ENCODE results near the gene TRMT2B.

TRMT2B gene

GRCh38 chrX:100979881-100980607, 71.9 kb downstream of the TRMT2B start:
- H3K9ac ChIP-seq (ENCODE audit: insufficient read length, low read depth): no peak overlapping the region
- H3K9me3 ChIP-seq (ENCODE audit: insufficient read depth, low read length): no peaks in the 10 kb centered on the region
- no peaks in the 10 kb centered on the region for H3K36me3 ChIP-seq (ENCODE audit: insufficient read depth, insufficient read length, low read length)
- no peak overlapping the region for H3K4me3 ChIP-seq (ENCODE audit: insufficient read length, low read depth)
- H3K27me3 ChIP-seq (ENCODE audit: insufficient read depth, insufficient read length): no peaks in the 10 kb centered on the region
- no peak for DNase-seq (ENCODE audit: low read depth, low spot score)
- H3K4me1 ChIP-seq (ENCODE audit: insufficient read depth, insufficient read length): no peaks in the 10 kb centered on the region
- no peak for TF ChIP-seq SUZ12 (IDR thresholded peaks at IDR 0.05; ENCODE audit: extremely low read depth, insufficient read depth, insufficient read length)
- TF ChIP-seq ZNF274 (IDR thresholded peaks at IDR 0.05; ENCODE audit: low read depth, low read length): no peak

GRCh38 chrX:100976211-100976610, 75.7 kb downstream of the TRMT2B start:
- H3K27me3 ChIP-seq (ENCODE audit: insufficient read depth, insufficient read length): no peaks in the 10 kb centered on the region
- no peaks in the 10 kb centered on the region for H3K4me1 ChIP-seq (ENCODE audit: insufficient read depth, insufficient read length)
- no peak overlapping the region for H3K9ac ChIP-seq (ENCODE audit: insufficient read length, low read depth)
- no peaks in the 10 kb centered on the region for H3K36me3 ChIP-seq (ENCODE audit: insufficient read depth, insufficient read length, low read length)
- peaks cover 9% of the 10 kb centered on the region; the same call in 1 of the 2 replicates for H3K9me3 ChIP-seq (ENCODE audit: insufficient read depth, low read length)
- TF ChIP-seq YY1 (IDR thresholded peaks at IDR 0.05; ENCODE audit: insufficient read depth, insufficient read length): no peak
- TF ChIP-seq SUZ12 (IDR thresholded peaks at IDR 0.05; ENCODE audit: extremely low read depth, insufficient read depth, insufficient read length): no peak
- no peak for TF ChIP-seq ZNF274 (IDR thresholded peaks at IDR 0.05; ENCODE audit: low read depth, low read length)
- no peak for DNase-seq (ENCODE audit: low read depth, low spot score)
- H3K4me3 ChIP-seq (ENCODE audit: insufficient read length, low read depth): no peak overlapping the region

GRCh38 chrX:100975212-100975611, 76.7 kb downstream of the TRMT2B start:
- Histone ChIP-seq H3K27me3 (ENCODE audit: insufficient read depth, insufficient read length) (no peaks in the 10 kb centered on the region), H3K9ac (ENCODE audit: insufficient read length, low read depth) (no peak overlapping the region), H3K4me3 (ENCODE audit: insufficient read length, low read depth) (no peak overlapping the region), H3K36me3 (ENCODE audit: insufficient read depth, insufficient read length, low read length) (no peaks in the 10 kb centered on the region), H3K9me3 (ENCODE audit: insufficient read depth, low read length) (peaks cover 9% of the 10 kb centered on the region; the same call in 1 of the 2 replicates), H3K4me1 (ENCODE audit: insufficient read depth, insufficient read length) (no peaks in the 10 kb centered on the region)
- no peak for DNase-seq (ENCODE audit: low read depth, low spot score)
- TF ChIP-seq YY1 (IDR thresholded peaks at IDR 0.05; ENCODE audit: insufficient read depth, insufficient read length): no peak
- no peak for TF ChIP-seq ZNF274 (IDR thresholded peaks at IDR 0.05; ENCODE audit: low read depth, low read length)
- no peak for TF ChIP-seq SUZ12 (IDR thresholded peaks at IDR 0.05; ENCODE audit: extremely low read depth, insufficient read depth, insufficient read length)

GRCh38 chrX:100973411-100973810, 78.5 kb downstream of the TRMT2B start:
- H3K4me3 ChIP-seq (ENCODE audit: insufficient read length, low read depth): no peak overlapping the region
- H3K9me3 ChIP-seq (ENCODE audit: insufficient read depth, low read length): peaks cover 9% of the 10 kb centered on the region; the same call in 1 of the 2 replicates
- TF ChIP-seq ZNF274 (IDR thresholded peaks at IDR 0.05; ENCODE audit: low read depth, low read length): no peak
- no peak for TF ChIP-seq SUZ12 (IDR thresholded peaks at IDR 0.05; ENCODE audit: extremely low read depth, insufficient read depth, insufficient read length)
- TF ChIP-seq YY1 (IDR thresholded peaks at IDR 0.05; ENCODE audit: insufficient read depth, insufficient read length): no peak
- H3K36me3 ChIP-seq (ENCODE audit: insufficient read depth, insufficient read length, low read length): no peaks in the 10 kb centered on the region
- H3K27me3 ChIP-seq (ENCODE audit: insufficient read depth, insufficient read length): no peaks in the 10 kb centered on the region
- DNase-seq (ENCODE audit: low read depth, low spot score): no peak
- H3K4me1 ChIP-seq (ENCODE audit: insufficient read depth, insufficient read length): no peaks in the 10 kb centered on the region
- H3K9ac ChIP-seq (ENCODE audit: insufficient read length, low read depth): no peak overlapping the region

GRCh38 chrX:100969936-100970335, 82.0 kb downstream of the TRMT2B start:
- Histone ChIP-seq H3K27me3 (ENCODE audit: insufficient read depth, insufficient read length) (no peaks in the 10 kb centered on the region), H3K4me1 (ENCODE audit: insufficient read depth, insufficient read length) (no peaks in the 10 kb centered on the region), H3K36me3 (ENCODE audit: insufficient read depth, insufficient read length, low read length) (no peaks in the 10 kb centered on the region), H3K9ac (ENCODE audit: insufficient read length, low read depth) (no peak overlapping the region), H3K9me3 (ENCODE audit: insufficient read depth, low read length) (peaks cover 9% of the 10 kb centered on the region; the same call in 1 of the 2 replicates), H3K4me3 (ENCODE audit: insufficient read length, low read depth) (no peak overlapping the region)
- DNase-seq (ENCODE audit: low read depth, low spot score): no peak
- TF ChIP-seq SUZ12 (IDR thresholded peaks at IDR 0.05; ENCODE audit: extremely low read depth, insufficient read depth, insufficient read length): no peak
- no peak for TF ChIP-seq YY1 (IDR thresholded peaks at IDR 0.05; ENCODE audit: insufficient read depth, insufficient read length)
- TF ChIP-seq ZNF274 (IDR thresholded peaks at IDR 0.05; ENCODE audit: low read depth, low read length): no peak

GRCh38 chrX:100969408-100969807, 82.5 kb downstream of the TRMT2B start, which contains the start of gene ARL13A:
TSS of gene ARL13A (plus strand) at chrX:100969708. CDS start at chrX:100973690, 3,982 bp downstream.
- H3K36me3 ChIP-seq (ENCODE audit: insufficient read depth, insufficient read length, low read length): no peaks in the 10 kb centered on the region
- no peak for DNase-seq (ENCODE audit: low read depth, low spot score)
- TF ChIP-seq YY1 (IDR thresholded peaks at IDR 0.05; ENCODE audit: insufficient read depth, insufficient read length) (no peak), ZNF274 (IDR thresholded peaks at IDR 0.05; ENCODE audit: low read depth, low read length) (no peak), SUZ12 (IDR thresholded peaks at IDR 0.05; ENCODE audit: extremely low read depth, insufficient read depth, insufficient read length) (no peak)
- no peaks in the 10 kb centered on the region for H3K4me1 ChIP-seq (ENCODE audit: insufficient read depth, insufficient read length)
- no peak within 1 kb of the TSS for H3K9ac ChIP-seq (ENCODE audit: insufficient read length, low read depth)
- H3K9me3 ChIP-seq (ENCODE audit: insufficient read depth, low read length): peaks cover 9% of the 10 kb centered on the region; the same call in 1 of the 2 replicates
- no peak within 1 kb of the TSS for H3K4me3 ChIP-seq (ENCODE audit: insufficient read length, low read depth)
- no peaks in the 10 kb centered on the region for H3K27me3 ChIP-seq (ENCODE audit: insufficient read depth, insufficient read length)

- Histone ChIP-seq H3K4me1 (ENCODE audit: insufficient read depth, insufficient read length) (no peaks in the 10 kb centered on the region), H3K36me3 (ENCODE audit: insufficient read depth, insufficient read length, low read length) (no peaks in the 10 kb centered on the region), H3K27me3 (ENCODE audit: insufficient read depth, insufficient read length) (no peaks in the 10 kb centered on the region), H3K4me3 (ENCODE audit: insufficient read length, low read depth) (no peak overlapping the region), H3K9ac (ENCODE audit: insufficient read length, low read depth) (no peak overlapping the region), H3K9me3 (ENCODE audit: insufficient read depth, low read length) (no peaks in the 10 kb centered on the region)
- TF ChIP-seq ZNF274 (IDR thresholded peaks at IDR 0.05; ENCODE audit: low read depth, low read length): no peak
- TF ChIP-seq YY1 (IDR thresholded peaks at IDR 0.05; ENCODE audit: insufficient read depth, insufficient read length): no peak
- no peak for TF ChIP-seq SUZ12 (IDR thresholded peaks at IDR 0.05; ENCODE audit: extremely low read depth, insufficient read depth, insufficient read length)
- no peak for DNase-seq (ENCODE audit: low read depth, low spot score)
Measured at GRCh38 chrX:100964362-100964761, 87.5 kb downstream of the TRMT2B start.

Data from NT2/D1 (cell line).